HG03378 (cell line): Measurements from ENCODE around the gene TMEM38B.
"Not testable (repeated sequence)": the region's sequence is repeated elsewhere in the genome, so short reads cannot be mapped to it uniquely, and the experiment has no call there.

Source experiments
- ATAC-seq: cut with Tn5 transposase; IDR thresholded peaks from one replicate; pipeline ENCODE4 v1.9.1; 2021; ENCODE audit warnings: mild to moderate bottlenecking, moderate library complexity; ENCODE audit not compliant: unreplicated experiment

The TMEM38B gene

GRCh38 chr9:105714020-105714331 is 19.6 kb downstream of the TMEM38B start:
- no peak for ATAC-seq

DNA sequence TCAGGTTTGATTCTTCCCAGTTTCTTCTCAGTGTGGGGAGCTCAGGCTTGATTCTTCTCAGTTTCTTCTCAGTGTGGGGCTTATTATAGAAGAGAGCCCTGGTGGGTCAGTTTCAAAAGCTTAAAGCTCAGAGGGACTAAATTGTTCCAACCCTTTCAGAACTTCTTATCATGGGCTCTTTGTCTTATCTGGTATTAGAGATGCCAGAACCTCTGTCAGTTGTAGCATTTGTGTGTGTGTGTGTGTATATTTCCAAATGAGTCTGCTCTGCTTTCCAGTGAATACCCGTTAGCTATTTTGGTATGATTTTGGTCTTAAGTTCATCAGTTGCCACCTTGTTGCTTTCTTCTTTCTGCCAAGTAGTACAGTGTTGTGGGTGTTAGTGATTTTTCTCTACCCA is 21.8 kb downstream of the TMEM38B start:
- ATAC-seq = no peak

GRCh38 chr9:105722099-105722498 is 27.8 kb downstream of the TMEM38B start:
- no peak for ATAC-seq

GRCh38 chr9:105725370-105725769 is 31.0 kb downstream of the TMEM38B start:
- ATAC-seq = no peak

- not testable (repeated sequence) for ATAC-seq
Observed at GRCh38 chr9:105728230-105728629, 33.9 kb downstream of the TMEM38B start.

GRCh38 chr9:105731420-105731819 is 37.1 kb downstream of the TMEM38B start:
- not testable (repeated sequence) for ATAC-seq

DNA sequence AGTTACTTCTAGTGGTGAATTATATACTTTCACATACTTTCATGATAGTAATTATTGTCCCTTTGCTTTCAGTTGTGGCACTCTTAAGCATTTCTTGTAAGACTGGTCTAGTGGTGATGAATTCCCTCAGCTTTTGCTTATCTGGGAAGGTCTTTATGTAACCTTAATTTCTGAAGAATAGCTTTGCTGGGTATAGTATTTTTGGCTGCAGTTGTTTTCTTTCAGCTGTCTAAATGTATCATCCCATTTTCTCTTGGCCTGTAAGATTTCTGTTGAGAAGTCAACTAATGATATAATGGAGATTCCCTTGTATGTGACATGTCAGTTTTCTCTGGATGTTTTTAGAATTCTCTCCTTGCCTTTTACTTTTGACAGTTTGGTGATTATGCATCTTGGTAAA is 41.0 kb downstream of the TMEM38B start:
- ATAC-seq = no peak

DNA sequence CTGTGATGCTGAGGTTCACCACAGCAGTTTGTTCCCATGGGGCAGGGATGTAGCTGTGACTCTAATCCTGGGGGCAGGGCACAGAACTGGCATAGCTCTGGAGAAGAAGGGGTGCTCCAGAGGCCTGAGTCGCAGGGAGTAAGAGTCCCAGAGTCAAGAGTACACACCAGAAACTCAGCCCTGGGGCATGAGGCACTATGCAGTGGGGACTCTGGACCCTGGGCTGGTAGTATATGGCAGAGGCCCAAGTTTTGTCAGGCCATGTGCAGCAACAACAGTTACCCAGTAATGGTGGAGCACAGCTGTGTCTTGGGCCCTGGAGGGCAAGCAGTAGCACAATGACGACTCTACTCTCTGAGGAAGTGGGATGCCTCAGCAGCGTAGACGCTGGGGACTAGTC is 42.9 kb downstream of the TMEM38B start:
- no peak for ATAC-seq

DNA sequence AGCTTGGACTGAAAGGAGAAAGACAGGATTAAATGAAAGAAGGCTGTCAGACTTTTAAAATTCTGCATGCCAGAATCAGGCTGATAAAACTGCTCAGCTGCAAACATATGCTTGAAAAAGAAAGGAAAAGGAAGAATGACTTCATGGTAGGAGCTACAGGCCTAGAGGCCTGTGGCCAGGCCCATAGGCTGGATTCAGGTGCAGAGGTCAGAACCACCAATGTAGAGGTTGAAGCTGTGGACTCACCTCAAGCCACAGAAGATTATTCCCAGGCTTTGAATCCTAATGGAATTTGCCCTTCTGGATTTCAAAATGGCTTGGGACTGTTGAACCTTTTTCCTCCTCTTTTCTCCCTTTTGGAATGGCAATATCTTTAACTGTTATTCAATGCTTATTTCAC is 47.7 kb downstream of the TMEM38B start:
- ATAC-seq = no peak

GRCh38 chr9:105747325-105747724 is 53.0 kb downstream of the TMEM38B start:
- not testable (repeated sequence) for ATAC-seq

DNA sequence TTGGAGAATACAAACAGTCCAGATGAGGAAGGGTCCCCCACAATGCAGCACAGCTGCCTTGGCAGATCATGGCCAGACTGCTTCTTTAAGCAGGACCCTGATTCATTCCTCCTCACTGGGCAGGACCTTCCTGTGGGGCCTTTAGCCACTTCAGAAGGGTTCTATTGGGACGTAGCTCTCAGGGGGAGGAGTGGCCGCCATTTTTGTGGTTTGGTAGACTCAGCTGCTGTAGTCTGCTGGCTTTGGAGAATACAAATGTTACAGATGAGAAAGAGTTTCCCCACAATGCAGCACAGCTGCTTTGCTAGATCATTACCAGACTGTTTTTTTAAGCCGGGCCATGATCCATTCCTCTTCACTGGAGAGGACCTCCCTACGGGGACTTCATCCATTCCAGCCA is 57.4 kb downstream of the TMEM38B start:
- ATAC-seq = no peak

- no peak for ATAC-seq
Observed at GRCh38 chr9:105757496-105758251, 63.3 kb downstream of the TMEM38B start.

- ATAC-seq = no peak
Observed at GRCh38 chr9:105760053-105760452, 65.7 kb downstream of the TMEM38B start.

- not testable (repeated sequence) for ATAC-seq
Observed at GRCh38 chr9:105782561-105783494, 88.5 kb downstream of the TMEM38B start.

DNA sequence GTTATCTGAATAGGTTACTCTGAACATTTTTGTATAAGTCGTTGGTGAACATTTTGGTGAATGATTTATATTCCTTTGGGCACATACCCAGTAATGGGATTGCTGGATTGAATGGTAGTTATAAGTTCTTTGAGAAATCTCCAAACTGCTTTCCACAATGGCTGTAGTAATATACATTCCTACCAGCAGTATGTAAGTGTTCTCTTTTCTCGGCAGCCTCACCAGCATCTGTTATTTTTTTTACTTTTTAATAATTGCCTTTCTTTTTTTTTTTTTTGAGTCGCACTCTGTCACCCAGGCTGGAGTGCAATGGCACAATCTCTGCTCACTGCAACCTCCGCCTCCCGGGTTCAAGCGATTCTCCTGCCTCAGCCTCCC is 89.1 kb downstream of the TMEM38B start:
- not testable (repeated sequence) for ATAC-seq

- ATAC-seq = not testable (repeated sequence)
Observed at GRCh38 chr9:105786796-105787195, 92.5 kb downstream of the TMEM38B start.

DNA sequence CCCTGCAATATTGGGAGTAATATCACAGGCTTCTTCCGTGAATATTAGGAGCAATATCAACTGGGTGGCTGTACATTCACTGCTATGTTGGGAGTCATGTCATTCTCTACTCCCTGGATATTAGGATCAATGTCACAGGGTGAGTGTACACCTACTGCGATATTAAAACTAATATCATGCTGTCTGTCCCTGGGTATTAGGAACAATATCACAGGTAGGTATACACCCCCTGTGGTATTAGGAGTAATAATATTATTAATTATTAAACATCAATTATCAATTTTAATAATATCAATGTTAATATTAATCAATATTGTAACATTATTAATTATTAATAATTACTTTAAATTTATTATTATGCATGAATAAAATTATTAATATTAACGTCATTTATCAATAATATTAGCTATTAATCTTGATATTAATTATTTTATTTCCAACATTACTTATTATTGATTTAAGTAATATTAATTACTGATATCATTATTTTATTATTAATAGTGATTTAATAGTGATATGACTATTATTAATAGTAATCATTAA is 121.9 kb downstream of the TMEM38B start:
- no peak for ATAC-seq

- no peak for ATAC-seq
Observed at GRCh38 chr9:105816981-105817380, 122.6 kb downstream of the TMEM38B start.

GRCh38 chr9:105818903-105819302 is 124.6 kb downstream of the TMEM38B start:
- ATAC-seq = no peak

- ATAC-seq = no peak
Observed at GRCh38 chr9:105822814-105823213, 128.5 kb downstream of the TMEM38B start.
